ENCODE measurements around the gene CACNA1S.

The CACNA1S gene

GRCh38 chr1:201041011-201041410 lies 71.2 kb downstream of the CACNA1S start:
- DNase-seq (ENCODE audit: low read depth), result no peak
- no peak overlapping the region for H3K4me3 ChIP-seq (ENCODE audit: low read depth, low read length)
- TF ChIP-seq CTCF (conservative IDR thresholded peaks at IDR 0.05; ENCODE audit: low read depth, low read length), result no peak

GRCh38 chr1:201039876-201040275 lies 72.3 kb downstream of the CACNA1S start:
- no peak for TF ChIP-seq CTCF (conservative IDR thresholded peaks at IDR 0.05; ENCODE audit: low read depth, low read length)
- no peak overlapping the region for H3K4me3 ChIP-seq (ENCODE audit: low read depth, low read length)
- DNase-seq (ENCODE audit: low read depth), result no peak

- no peak for TF ChIP-seq CTCF (conservative IDR thresholded peaks at IDR 0.05; ENCODE audit: low read depth, low read length)
- DNase-seq (ENCODE audit: low read depth), result no peak
- H3K4me3 ChIP-seq (ENCODE audit: low read depth, low read length), result no peak overlapping the region
These were observed 72.8 kb downstream of the CACNA1S start for GRCh38 chr1:201039418-201039817.

GRCh38 chr1:201038186-201038876 lies 73.9 kb downstream of the CACNA1S start:
- DNase-seq (ENCODE audit: low read depth), result no peak
- TF ChIP-seq CTCF (conservative IDR thresholded peaks at IDR 0.05; ENCODE audit: low read depth, low read length), result no peak
- H3K4me3 ChIP-seq (ENCODE audit: low read depth, low read length), result no peak overlapping the region

GRCh38 chr1:201036188-201036842 lies 75.9 kb downstream of the CACNA1S start:
- H3K4me3 ChIP-seq (ENCODE audit: low read depth, low read length), result no peak overlapping the region
- DNase-seq (ENCODE audit: low read depth), result no peak
- TF ChIP-seq CTCF (conservative IDR thresholded peaks at IDR 0.05; ENCODE audit: low read depth, low read length), result no peak

GRCh38 chr1:201034671-201035070 lies 77.6 kb downstream of the CACNA1S start:
- no peak overlapping the region for H3K4me3 ChIP-seq (ENCODE audit: low read depth, low read length)
- no peak for TF ChIP-seq CTCF (conservative IDR thresholded peaks at IDR 0.05; ENCODE audit: low read depth, low read length)
- no peak for DNase-seq (ENCODE audit: low read depth)

GRCh38 chr1:201032408-201032807 lies 79.8 kb downstream of the CACNA1S start:
- DNase-seq (ENCODE audit: low read depth), result no peak
- TF ChIP-seq CTCF (conservative IDR thresholded peaks at IDR 0.05; ENCODE audit: low read depth, low read length), result no peak

More at GRCh38 chr1:201032408-201032807, 79.8 kb downstream of the CACNA1S start:
- H3K4me3 ChIP-seq (ENCODE audit: low read depth, low read length), result no peak overlapping the region
